HG02610 (cell line): ENCODE results near the gene MRPL20.

Experiments
- ATAC-seq: cut with Tn5 transposase; IDR thresholded peaks from one replicate; pipeline ENCODE4 v1.9.1; 2021; ENCODE audit warnings: mild to moderate bottlenecking, moderate library complexity; ENCODE audit not compliant: unreplicated experiment

MRPL20 gene

DNA sequence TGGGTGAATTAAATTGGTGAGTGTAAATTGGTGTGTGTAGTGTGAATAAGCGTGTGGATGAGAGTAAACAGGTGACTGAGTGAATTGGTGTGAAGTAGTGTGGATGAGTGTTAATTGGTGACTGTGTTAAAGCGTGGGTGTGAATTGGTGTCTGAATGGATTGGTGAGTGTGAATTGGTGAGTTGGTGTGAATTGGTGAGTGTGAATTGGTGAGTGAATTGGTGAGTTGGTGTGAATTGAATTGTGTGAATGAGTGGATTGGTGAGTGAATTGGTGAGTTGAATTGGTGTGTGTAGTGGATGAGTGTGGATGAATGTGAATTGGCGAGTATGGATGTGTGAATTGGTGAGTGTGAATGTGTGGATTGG, 40.4 kb downstream of the MRPL20 start:
- no peak for ATAC-seq

DNA sequence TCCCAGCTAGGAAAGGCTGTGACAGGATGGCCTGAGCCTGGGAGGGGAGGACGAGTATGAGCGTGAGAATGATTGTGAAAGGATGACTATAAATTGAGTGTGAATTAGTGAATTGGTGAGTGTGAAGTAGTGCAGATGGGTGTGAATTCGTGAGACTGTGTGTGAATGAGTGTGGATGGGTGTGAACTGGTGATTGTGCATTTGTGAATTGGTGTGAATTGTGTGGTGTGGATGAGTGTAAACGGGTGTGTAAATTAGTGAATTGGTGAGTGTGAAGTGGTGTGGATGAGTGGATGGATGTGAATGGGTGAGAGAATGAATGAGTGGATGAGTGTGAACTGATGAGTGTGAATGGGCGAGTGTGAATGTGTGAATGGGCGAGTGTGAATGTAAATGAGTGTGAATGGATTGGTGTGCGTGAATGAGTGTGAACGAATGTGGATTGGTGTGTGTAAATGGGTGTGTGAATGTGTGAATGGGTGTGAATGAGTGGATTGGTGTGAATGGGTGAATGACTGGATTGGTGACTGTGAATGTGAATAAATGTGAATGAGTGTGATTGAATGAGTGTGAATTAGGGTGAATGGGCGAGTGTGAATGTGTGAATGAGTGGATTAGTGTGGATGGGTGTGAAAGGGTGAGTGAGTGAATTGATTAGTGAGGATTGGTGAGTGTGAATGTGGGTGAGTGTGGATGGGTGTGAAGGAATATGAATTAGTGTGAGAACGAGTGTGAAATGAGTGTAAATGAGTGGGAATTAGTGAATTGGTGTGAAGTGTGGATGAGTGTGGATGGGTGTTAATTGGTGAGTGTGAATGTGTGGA, 41.0 kb downstream of the MRPL20 start:
- ATAC-seq = no peak

DNA sequence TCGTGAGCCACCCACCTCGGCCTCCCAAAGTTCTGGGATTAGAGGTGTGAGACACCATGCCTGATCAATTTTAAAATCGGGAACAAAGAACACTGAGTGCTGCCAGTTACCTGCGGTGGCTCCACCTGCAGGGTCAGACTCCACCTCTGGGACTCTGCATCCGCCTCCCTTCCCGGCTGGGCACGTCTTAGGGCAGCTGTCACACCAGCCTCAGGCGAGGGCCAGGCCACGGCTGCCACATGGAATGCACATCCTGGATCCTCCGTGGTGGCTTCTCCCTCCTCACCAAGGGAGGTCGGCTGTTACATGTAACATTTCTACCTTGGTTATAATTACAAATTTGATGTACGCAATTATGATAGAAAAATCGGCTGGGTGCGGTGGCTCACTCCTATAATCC, 42.8 kb downstream of the MRPL20 start:
- ATAC-seq = no peak

DNA sequence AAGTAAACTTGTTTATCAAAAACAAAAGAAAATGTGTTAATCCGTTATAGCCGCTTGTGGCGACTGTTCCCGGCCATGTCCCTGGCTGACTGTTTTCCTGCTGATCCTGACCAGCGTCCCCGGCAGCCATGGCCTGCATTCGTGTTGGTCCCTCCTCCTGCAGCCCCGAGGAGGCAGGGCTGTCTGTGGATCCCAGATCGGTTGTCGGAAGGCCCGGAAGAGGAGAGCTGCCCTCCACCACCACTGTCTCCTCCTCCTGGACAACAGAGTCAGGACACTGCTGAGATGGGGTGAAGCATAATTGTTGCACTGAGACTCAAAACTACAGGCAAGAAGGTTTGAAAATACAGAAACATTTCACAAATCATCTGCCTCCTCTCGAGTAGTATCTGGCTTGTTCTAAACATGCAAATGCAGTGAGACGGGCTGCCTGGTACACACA, 45.1 kb downstream of the MRPL20 start:
- ATAC-seq = no peak

DNA sequence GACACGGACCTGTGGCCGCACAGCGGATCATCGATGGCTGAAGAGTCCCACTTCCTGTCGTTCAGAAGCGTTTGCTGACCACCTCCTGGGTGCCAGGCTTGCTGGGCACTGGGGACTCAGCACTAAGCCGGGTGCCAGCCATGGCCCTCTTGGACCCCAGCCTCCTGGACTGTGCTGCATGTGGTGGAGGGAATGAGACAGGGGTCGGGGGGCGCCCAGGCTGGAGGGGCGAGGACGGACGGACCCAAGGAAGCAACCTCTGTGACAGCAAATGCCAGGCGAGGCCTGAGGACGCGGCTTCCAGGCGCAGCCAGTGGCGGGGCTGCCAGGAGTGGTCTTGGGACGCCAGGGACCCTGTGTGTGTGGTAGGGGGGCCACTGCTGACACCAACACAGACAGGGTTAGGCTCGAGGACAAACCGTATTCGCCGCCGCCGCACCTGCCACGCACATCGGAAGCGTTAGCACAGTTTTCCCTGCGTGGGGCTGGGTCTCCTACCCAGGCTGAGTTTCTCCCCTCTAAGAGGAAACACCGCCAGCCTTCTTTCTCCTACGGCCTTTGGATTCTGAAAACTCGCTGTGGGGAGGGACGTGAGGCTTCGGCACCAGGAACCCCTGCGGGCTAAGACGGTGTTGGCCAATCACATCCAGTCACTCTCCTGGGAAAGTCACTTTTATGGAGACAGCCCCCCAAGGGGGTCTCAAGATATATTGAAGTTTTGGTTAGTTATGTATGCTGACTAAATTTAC, 45.7 kb downstream of the MRPL20 start:
- ATAC-seq = no peak

DNA sequence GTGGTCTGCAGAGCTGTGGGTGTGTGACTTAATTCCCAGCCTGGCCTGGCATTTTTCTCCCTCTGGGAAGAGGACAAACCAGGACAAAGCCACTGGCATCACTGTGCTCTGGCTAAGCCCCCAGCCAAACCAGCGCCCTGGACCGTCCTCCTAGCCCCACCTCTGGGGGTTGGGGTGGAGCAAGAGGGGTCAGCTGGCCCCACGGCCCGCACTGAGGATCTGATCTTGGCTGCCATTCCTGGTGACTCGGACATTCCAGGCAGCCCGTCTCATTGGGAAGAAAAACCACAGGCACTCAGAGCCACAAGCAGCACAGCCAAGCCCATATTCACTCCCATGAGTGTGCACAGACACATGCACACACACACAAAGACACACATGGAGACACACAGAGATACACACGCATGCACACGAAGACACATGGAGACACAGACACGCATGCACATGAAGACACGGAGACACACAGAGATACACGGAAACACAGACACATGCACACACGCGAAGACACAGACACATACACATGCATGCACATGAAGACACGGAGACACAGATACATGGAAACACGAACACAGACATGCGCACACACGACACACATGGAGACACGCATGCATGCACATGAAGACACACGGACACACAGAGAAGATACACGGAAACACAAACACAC, 46.5 kb downstream of the MRPL20 start:
- ATAC-seq = no peak

DNA sequence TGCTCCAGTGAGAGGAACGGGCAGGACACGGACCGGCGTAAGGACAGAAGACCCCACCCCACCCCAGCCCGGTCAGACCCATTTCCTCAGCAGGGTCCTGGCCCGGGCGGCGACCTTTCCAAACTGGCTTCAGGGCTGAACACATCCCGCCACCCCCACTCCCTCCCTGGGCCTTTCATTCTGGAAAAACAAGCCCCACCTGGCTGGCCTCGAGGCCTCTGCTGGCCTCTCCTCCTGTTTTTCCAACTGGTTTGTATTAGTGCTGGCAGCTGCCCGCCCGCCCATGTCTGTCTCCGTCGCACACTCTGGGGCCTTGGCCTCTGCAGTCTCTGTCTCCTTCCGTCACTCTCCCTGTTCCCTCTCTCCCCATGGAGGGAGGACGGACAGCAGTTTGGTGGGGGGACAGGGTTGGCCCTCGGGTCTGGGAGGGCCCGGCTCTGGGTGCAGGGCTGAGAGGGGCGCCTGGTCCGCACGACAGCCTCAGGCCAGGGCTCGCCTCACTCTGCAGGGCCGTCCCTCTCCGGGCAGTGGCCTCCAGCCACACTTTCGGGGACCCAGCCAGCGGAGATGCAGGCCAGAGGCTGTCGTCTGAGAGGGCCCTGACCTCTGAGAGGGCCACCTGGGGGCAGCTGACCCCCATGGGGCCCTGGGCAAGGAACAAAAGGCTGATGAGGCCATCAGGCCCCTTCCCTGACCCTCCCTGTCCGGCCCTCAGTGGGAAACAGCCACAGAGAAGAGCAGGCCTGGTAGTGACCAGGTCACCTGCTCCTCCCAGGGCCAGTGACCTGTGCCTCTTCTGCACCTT, 47.2 kb downstream of the MRPL20 start:
- ATAC-seq = no peak

DNA sequence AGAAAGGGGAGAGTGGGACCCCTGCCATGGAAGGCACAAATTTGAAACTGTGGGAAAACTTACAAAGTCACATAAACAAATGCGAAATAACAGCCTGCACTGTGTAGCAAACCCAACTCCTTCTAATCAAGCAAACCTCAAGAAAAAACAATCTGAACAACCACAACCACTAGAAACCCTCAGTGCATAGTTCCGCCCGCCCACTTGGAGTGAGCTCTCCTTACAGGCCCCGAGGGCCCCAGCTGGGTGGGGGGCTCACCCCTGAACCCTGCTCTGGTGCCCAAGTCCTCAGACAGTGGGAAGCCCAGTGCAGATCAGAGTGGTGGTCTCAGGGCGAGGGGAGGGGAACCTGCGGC, 47.8 kb downstream of the MRPL20 start:
- no peak for ATAC-seq

DNA sequence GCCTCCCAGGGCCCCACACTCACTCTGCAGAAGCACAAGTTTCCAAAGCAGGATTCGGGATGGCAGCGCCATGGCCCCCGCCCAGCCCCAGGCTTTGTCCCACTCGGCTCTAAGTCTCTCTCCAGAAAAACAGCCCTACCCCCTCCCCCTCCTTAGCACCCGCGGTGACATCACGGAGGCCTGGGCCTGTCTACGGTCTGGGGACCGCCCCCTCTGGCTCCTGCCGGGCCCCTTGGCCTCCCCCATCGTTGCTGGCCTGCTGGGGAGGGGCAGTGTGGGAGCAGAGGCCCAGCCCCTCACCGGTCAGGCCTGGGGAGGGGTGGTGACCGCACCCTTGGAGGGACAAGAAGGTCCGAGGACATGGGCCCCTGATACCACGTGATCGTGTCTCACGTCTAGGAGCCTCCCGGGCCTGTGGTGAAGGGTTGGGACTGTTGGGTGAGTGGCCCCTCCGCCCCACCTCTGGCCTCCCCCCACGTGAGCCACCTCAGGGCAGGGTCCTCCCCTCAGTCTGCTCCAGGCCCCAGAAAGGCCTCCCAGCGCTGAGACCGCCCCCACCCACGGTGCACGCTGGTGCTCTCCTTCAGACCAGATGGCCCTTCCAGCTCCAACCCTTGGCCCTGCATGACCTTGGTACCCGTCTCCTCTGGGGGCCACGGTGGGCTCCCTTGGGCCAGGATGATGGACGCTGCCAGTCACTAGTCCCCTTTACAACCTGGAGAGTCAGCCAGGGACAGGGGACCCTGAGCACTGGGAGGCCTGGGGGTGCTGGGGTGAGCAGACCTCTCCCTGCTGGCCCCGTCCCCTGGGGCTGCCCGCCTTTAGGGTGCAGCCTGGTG, 48.4 kb downstream of the MRPL20 start, which contains the start of gene MXRA8:
MXRA8 (minus strand) TSS at position 123 of the 839 bp plus-strand sequence; CDS start at position 72, 51 bp downstream.
- ATAC-seq = no peak

DNA sequence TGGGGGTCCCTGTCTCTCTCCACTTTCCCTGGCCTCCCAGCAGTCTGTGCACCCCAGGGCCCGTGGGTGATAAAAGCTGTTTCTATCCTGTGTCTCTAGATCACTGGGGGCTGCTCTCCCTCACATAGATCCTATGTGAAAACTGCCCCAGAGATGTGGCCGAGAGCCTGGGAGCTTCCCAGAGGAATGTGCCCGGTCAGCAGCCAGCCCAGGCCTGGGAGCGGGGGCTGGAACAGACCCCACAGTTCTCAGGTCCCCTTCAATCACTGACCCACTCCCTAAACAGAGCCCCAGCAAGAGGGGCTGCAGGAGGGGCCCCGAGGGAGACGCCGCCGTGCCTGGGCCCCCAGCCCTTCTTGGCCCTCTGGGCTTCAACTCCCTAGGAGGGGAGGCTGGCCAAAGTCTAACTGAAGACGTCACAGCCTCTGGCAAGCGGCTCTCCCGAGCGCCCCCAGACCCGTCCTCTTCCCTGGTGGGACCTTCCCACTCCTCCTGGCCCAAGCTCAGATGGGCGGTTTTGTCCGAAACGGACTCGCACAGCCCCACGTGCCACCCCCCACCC, 49.1 kb downstream of the MRPL20 start:
- ATAC-seq = no peak

DNA sequence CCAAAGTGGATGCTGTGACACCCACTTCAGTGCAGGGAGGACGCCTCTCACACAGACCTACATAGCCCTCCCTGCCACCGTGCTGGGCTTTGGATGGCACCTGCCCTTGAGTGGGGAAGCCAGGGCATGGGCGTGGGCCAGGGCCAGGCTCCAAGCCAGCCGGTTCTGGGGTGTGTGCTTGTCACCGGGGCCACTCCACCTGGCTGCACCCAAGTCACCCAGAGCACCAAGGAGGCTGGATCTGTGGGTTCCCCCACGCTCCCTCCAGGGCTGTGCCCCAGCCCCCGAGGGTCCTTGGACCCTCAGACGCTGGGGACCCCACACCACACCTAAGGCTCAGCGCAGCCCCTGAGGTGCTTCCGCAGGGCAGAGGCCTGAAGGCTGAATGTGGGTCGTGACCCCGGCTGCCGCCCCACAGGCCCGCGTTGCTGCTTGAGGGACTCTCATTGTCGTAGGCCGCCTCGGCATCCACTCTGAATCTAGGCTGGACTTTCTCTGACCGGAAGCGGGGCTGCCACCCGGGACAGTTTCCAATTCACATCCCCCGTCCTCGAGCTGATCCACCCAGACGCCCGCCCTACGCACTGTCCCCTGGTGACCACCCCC, 50.2 kb downstream of the MRPL20 start:
- no peak for ATAC-seq

DNA sequence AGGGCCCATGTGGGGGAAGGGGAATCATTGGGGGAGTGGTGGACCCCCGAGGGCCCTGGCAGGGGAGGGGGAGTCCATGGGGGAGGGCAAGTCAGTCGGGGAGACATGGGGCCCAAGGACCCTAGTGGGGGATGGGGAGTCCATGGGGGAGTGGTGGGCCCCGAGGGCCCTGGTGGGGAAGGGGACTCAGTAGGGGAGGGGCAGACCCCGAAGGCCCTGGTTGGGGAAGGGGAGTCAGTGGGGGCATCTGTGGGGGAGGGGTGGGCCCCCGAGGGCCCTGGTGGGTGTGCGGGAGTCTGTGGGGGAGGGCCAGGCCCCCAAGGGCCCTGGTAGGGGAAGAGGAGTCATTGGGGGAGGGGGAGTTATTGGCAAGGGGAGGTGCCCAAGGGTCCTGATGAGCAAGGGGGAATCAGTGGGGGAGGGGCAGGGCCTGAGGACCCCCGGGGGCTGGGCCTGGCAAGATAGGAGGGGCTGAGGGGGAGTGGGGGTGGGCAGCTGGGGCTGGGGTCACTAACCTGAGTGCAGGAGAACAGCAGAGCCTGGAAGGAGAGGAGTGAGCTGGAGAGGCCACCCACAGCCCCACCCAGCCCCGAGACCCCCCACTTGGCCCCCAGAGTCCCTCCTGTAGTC, 50.8 kb downstream of the MRPL20 start:
- no peak for ATAC-seq

DNA sequence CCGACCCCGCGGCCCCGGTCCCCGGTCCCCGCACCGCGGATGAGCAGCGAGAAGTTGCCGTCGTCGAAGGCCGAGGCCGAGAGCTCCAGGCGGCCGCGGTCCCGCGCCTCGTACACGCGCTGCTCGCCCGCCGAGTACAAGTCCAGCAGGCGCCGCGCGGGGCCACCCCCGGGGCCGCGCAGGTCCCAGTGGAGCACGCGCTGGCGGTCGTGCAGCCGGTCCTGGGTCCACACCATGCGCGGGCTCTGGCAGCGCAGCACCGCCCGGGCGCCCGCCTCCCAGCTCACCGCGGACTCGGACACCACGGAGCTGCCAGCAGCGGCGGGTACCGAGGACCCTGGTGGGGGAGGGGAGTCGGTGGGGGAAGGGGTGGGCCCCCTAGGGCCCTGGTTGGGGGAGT, 51.7 kb downstream of the MRPL20 start:
- no peak for ATAC-seq

DNA sequence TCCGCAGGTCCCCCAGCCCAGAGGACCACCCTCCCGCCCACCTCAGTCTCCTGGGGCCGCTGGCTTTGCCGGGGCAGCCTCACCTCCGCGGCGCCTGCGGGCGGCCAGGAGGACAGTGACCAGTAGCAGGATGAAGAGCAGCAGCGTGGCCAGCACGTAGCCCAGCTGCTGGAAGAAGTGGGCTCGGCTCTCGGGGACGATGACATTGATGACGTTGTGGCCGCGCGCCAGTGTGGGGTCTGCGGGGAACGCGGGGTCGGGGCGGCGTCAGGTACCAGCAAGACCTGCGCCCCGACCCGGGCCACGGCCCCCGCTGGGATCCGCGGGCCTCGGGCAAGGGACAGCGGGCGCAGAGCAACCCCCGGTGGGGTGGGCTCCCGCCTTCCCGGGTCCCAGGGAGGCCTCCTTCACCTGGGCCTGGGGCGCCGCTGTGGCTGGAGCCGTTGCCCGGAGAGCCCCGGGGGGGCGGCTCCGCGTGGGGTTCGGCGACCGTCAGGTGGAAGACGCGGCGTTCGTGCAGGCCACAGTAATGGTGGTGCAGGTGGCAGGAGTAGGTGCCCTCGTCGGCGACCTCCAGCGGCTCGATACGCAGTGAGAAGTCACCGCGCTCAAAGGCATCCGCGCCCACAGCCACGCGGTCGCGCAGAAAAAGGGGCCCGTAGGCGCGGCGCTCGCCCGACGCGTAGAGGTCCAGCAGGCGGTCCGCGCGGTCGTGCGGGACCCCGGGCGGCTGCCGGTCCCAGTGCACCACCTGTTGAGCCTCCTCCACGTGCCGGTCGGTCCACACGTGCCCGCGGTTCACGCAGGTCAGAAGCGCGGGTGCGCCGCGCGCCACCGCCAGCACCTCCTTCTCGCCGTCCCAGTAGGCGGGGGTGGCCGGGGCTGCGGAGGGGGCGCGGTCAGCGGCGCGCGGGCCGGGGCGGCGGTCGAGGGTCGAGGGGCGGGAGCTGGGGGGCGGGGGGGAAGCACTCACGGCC, 52.5 kb downstream of the MRPL20 start:
- no peak for ATAC-seq

DNA sequence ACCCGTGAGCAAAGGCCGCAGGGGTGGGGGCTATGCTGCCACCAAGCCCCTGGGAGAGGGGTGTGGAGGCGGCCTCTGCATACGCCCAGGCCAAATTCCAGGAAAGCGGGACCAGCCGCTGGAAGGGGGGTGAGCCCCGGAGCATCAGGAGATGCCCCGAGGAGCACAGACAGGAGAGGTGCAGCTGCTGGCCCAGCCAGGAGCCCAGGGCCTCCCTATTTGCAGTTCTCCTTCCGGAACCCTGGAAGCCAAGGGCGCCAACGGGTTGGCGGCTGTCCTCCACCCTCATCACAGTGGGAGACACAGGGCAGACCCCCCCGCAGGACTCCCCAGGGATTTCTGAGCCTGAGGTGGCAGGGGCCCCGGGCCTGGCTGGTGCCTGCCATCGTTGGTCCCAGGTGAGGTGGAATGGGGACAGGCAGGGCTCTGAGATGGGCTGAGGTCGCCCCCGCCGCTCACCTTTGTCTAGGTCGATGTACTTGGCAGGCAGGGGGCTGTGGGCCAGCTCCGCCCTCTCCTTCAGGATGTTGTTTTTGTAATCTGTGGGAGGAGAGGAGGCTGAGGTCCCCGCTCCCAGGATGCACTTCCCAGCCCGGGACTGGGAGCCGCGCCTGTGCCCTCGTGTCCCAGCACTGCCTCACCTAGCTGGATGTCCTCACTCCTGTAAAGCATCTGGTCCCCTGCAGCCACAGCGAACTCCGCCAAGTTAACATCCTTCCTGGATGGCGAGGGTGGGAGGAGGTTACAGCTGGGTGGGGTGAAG, 53.5 kb downstream of the MRPL20 start:
- no peak for ATAC-seq

DNA sequence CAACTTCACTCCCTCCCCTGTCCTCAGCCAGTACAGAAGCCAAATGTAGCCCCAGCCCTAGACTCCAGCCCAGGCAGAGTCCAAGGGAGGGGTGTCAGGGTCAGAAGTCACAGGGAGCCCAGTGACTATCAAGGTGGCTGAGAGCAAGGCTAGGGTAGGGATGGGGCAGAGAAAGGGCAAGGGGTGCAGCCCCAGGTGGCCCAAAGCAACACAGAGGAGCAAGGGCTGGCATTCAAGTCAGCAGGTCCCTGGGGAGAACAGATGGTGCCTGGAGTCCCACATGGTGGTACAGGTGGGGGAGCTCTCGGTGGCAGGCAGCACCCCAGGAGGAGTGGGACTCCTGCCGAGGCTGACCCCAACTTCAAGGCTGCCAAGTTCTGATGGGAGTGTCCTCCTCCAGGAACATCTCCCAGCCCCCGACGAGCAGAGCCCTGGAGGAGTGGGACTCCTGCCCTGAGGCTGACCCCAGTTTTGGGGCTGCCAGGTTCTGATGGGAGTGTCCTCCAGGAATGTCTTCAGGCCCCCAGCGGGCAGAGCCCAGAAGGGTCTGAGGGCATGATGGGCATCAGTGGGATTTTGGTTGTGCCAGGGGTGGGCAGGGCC, 54.2 kb downstream of the MRPL20 start:
- no peak for ATAC-seq
